ENCODE measurements around the gene FSTL4.

GRCh38 chr5:133273661-133274596 lies 338.4 kb downstream of the FSTL4 start:
- no peak for TF ChIP-seq CTCF (IDR thresholded peaks at IDR 0.05)
- no peak for TF ChIP-seq ZFX (IDR thresholded peaks at IDR 0.05; ENCODE audit: borderline replicate concordance)
